ENCODE measurements around the gene PGBD5. TPM values are rescaled to one million over a fixed set of nuclear protein-coding genes. Genes with fewer than 3 reads are reported as not detected.

PGBD5 gene
- total RNA-seq, 1 donor from 2014 or later, result 14.0 TPM

- peak; percentile 63 for DNase-seq (ENCODE audit: low spot score)
- intact Hi-C loops (cut with DNase I), result no loop called here
Measured at GRCh38 chr1:230315099-230315498, 111.0 kb downstream of the PGBD5 start.

- intact Hi-C loops (cut with DNase I), result no loop called here
Measured at GRCh38 chr1:230314142-230314470, 112.0 kb downstream of the PGBD5 start.

GRCh38 chr1:230313453-230314141, 112.5 kb downstream of the PGBD5 start:
- intact Hi-C loops (cut with DNase I), result no loop called here

More at GRCh38 chr1:230314142-230314470, 112.0 kb downstream of the PGBD5 start:
- peak; percentile 68 for DNase-seq (ENCODE audit: low spot score)

GRCh38 chr1:230312676-230313075, 113.5 kb downstream of the PGBD5 start:
- DNase-seq (ENCODE audit: low spot score), result peak; percentile 75
- intact Hi-C loops (cut with DNase I), result no loop called here

More at GRCh38 chr1:230313453-230314141, 112.5 kb downstream of the PGBD5 start:
- peak; percentile 10 for DNase-seq (ENCODE audit: low spot score)

GRCh38 chr1:230310381-230311163, 115.6 kb downstream of the PGBD5 start:
- DNase-seq (ENCODE audit: low spot score), result peak; percentile 82
- intact Hi-C loops (cut with DNase I), result loop anchor here (1.0 kb wide), 1 partner anchor 649 kb away; no protein-coding TSS in a partner anchor

- intact Hi-C loops (cut with DNase I), result loop anchor here (1.0 to 5.0 kb wide), 2 partner anchors 37 to 648 kb away; no protein-coding TSS in a partner anchor
- DNase-seq (ENCODE audit: low spot score), result peak; percentile 59
Measured at GRCh38 chr1:230309646-230310177, 116.4 kb downstream of the PGBD5 start.

GRCh38 chr1:230308821-230309220, 117.3 kb downstream of the PGBD5 start:
- intact Hi-C loops (cut with DNase I), result loop anchor here (5.0 kb wide), 1 partner anchor 37 kb away; no protein-coding TSS in a partner anchor
- DNase-seq (ENCODE audit: low spot score), result peak; percentile 73

- intact Hi-C loops (cut with DNase I), result loop anchor here (5.0 kb wide), 1 partner anchor 36 kb away; no protein-coding TSS in a partner anchor
- DNase-seq (ENCODE audit: low spot score), result peak; percentile 85
Measured at GRCh38 chr1:230308039-230308438, 118.1 kb downstream of the PGBD5 start.

- intact Hi-C loops (cut with DNase I), result loop anchor here (5.0 kb wide), 1 partner anchor 35 kb away; no protein-coding TSS in a partner anchor
- no peak for DNase-seq (ENCODE audit: low spot score)
Measured at GRCh38 chr1:230307213-230307612, 118.9 kb downstream of the PGBD5 start.

- intact Hi-C loops (cut with DNase I), result loop anchor here (5.0 kb wide), 1 partner anchor 34 kb away; no protein-coding TSS in a partner anchor
- peak; percentile 10 for DNase-seq (ENCODE audit: low spot score)
Measured at GRCh38 chr1:230306169-230306568, 120.0 kb downstream of the PGBD5 start.

- intact Hi-C loops (cut with DNase I), result no loop called here
Measured at GRCh38 chr1:230303822-230304221, 122.3 kb downstream of the PGBD5 start.

GRCh38 chr1:230303069-230303468, 123.1 kb downstream of the PGBD5 start:
- DNase-seq (ENCODE audit: low spot score), result no peak
- intact Hi-C loops (cut with DNase I), result no loop called here

More at GRCh38 chr1:230303822-230304221, 122.3 kb downstream of the PGBD5 start:
- peak; percentile 27 for DNase-seq (ENCODE audit: low spot score)

GRCh38 chr1:230301822-230302221, 124.3 kb downstream of the PGBD5 start:
- intact Hi-C loops (cut with DNase I), result no loop called here
- peak; percentile 14 for DNase-seq (ENCODE audit: low spot score)

- DNase-seq (ENCODE audit: low spot score), result peak; percentile 73
- intact Hi-C loops (cut with DNase I), result no loop called here
Measured at GRCh38 chr1:230301322-230301721, 124.8 kb downstream of the PGBD5 start.

GRCh38 chr1:230300322-230301301, 125.5 kb downstream of the PGBD5 start:
- peak; percentile 41 for DNase-seq (ENCODE audit: low spot score)
- intact Hi-C loops (cut with DNase I), result no loop called here

GRCh38 chr1:230299191-230300006, 126.7 kb downstream of the PGBD5 start:
- intact Hi-C loops (cut with DNase I), result no loop called here
- peak; percentile 20 for DNase-seq (ENCODE audit: low spot score)

GRCh38 chr1:230295367-230295766, 130.8 kb downstream of the PGBD5 start:
- DNase-seq (ENCODE audit: low spot score), result no peak
- intact Hi-C loops (cut with DNase I), result no loop called here

GRCh38 chr1:230293390-230293700, 132.8 kb downstream of the PGBD5 start:
- peak; percentile 66 for DNase-seq (ENCODE audit: low spot score)

More at GRCh38 chr1:230293390-230293700, 132.8 kb downstream of the PGBD5 start:
- intact Hi-C loops (cut with DNase I), result no loop called here
